OCI-LY7 (cell line): Measurements from ENCODE around the gene CAV1.

ENCODE experiments used
- CTCF ChIP-seq: fragments of 200-600 bp; sonication (generic); conservative IDR thresholded peaks from 2 replicates; pipeline ENCODE4 v1.5.1; 2014; ENCODE audit warnings: mild to moderate bottlenecking, antibody characterized with exemption, low read length, moderate library complexity, mixed read lengths
- EZH2phosphoT487 ChIP-seq: fragments of 200-600 bp; sonication (generic); IDR thresholded peaks from 2 replicates; pipeline ENCODE4 v1.6.1; 2018; ENCODE audit warnings: low read depth, borderline replicate concordance, mild to moderate bottlenecking, mixed run types, antibody characterized with exemption, low read length, moderate library complexity, mixed read lengths

- TF ChIP-seq CTCF (no peak), EZH2phosphoT487 (no peak)
Measured at GRCh38 chr7:116530107-116530820, 5.4 kb downstream of the CAV1 start.
